ENCODE results near the gene MSH5. TPM values are rescaled to one million over a fixed set of nuclear protein-coding genes. Genes with fewer than 3 reads are reported as not detected.

MSH5 gene
- total RNA-seq, 2 donors from 2014 or later: 6.7 to 12.9 TPM

- Histone ChIP-seq H3K9me3 (no peaks in the 10 kb centered on the region), H3K4me1 (peaks cover 23% of the 10 kb centered on the region), H3K36me3 (replicated peaks in 1 of 2; ENCODE audit: insufficient read depth in 1 of 2, low read depth in 2 of 2) (peaks cover 0 to under 1% of the 10 kb centered on the region in 2 donors), H3K4me3 (peak overlapping the region in 1 of 2 donors; percentile 40), H3K27ac (peak overlapping the region in 3 of 4 donors; percentile 90 to 97 (median 95)), H3K27me3 (no peaks in the 10 kb centered on the region)
- 14 to 24% methylated on average over 4 to 7 of the region's 7 CpGs for WGBS, 2 donors
- TF ChIP-seq, protein P1, sequence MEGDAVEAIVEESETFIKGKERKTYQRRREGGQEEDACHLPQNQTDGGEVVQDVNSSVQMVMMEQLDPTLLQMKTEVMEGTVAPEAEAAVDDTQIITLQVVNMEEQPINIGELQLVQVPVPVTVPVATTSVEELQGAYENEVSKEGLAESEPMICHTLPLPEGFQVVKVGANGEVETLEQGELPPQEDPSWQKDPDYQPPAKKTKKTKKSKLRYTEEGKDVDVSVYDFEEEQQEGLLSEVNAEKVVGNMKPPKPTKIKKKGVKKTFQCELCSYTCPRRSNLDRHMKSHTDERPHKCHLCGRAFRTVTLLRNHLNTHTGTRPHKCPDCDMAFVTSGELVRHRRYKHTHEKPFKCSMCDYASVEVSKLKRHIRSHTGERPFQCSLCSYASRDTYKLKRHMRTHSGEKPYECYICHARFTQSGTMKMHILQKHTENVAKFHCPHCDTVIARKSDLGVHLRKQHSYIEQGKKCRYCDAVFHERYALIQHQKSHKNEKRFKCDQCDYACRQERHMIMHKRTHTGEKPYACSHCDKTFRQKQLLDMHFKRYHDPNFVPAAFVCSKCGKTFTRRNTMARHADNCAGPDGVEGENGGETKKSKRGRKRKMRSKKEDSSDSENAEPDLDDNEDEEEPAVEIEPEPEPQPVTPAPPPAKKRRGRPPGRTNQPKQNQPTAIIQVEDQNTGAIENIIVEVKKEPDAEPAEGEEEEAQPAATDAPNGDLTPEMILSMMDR (IDR thresholded peaks at IDR 0.05): no peak
- no peak for TF ChIP-seq POLR2A (IDR thresholded peaks at IDR 0.05)
- peak in 3 of 4 donors; percentile 39 to 46 (median 44) for DNase-seq
- intact Hi-C loops (cut with DNase I): no loop called here
- ATAC-seq: no peak
Measured at GRCh38 chr6:31701666-31702404, 38.0 kb upstream of the MSH5 start.

DNA sequence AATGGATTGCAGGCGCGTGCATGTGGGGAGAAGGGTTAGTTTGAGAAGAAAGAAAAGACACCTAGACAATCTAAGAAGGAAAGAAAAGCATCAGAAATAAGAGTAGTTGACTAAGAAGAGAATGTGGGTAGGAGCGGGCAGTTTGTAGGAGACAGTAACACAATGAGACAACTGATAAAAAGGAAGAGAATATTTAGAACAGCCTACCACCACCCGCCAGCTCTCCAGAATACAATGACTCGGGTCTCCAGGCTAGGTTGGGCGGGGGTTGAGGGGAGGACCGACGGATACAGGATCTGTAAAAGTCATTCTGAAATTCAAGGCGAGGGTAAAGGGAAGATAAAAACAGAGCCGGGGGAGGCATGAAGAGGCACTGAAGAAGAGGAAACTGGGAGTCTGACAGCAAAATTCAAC, 37.4 kb upstream of the MSH5 start:
- Histone ChIP-seq H3K36me3 (replicated peaks in 1 of 2; ENCODE audit: insufficient read depth in 1 of 2, low read depth in 2 of 2) (no peaks in the 10 kb centered on the region), H3K4me1 (peaks cover 23% of the 10 kb centered on the region), H3K27me3 (no peaks in the 10 kb centered on the region), H3K9me3 (no peaks in the 10 kb centered on the region), H3K27ac (peak overlapping the region in 3 of 4 donors; percentile 90 to 97 (median 95)), H3K4me3 (peak overlapping the region; percentile 40 to 52)
- no peak for DNase-seq
- TF ChIP-seq POLR2A (IDR thresholded peaks at IDR 0.05): no peak
- TF ChIP-seq, protein P1 (IDR thresholded peaks at IDR 0.05): no peak
- intact Hi-C loops (cut with DNase I): no loop called here
- ATAC-seq: no peak
- 0% methylated on average over 10 of the region's 10 CpGs for WGBS, 2 donors

- peak within 1 kb of the TSS; percentile 90 to 97 (median 96) for H3K27ac ChIP-seq
- no peaks in the 10 kb centered on the region for H3K9me3 ChIP-seq
- TF ChIP-seq, protein P1 (IDR thresholded peaks at IDR 0.05): peak in 3 of 7 experiments; percentile 17 to 31 (median 21)
- TF ChIP-seq POLR2A (IDR thresholded peaks at IDR 0.05): peak; percentile 87 to 98 (median 97)
- H3K4me1 ChIP-seq: peaks cover 23% of the 10 kb centered on the region
- peak within 1 kb of the TSS; percentile 40 to 52 for H3K4me3 ChIP-seq
- H3K36me3 ChIP-seq (replicated peaks in 1 of 2; ENCODE audit: insufficient read depth in 1 of 2, low read depth in 2 of 2): no peaks in the 10 kb centered on the region
- intact Hi-C loops (cut with DNase I): no loop called here
- ATAC-seq: peak; percentile 98
- no peaks in the 10 kb centered on the region for H3K27me3 ChIP-seq
- WGBS, 2 donors: 0 to 1% methylated on average over 38 to 54 of the region's 54 CpGs
- DNase-seq: peak; percentile 98 to 100 (median 99)
Measured at GRCh38 chr6:31702819-31703716, 36.7 kb upstream of the MSH5 start, which contains the start of gene ABHD16A. TSS of gene ABHD16A (minus strand) at chr6:31703324. CDS start at chr6:31703281, 43 bp downstream.

DNA sequence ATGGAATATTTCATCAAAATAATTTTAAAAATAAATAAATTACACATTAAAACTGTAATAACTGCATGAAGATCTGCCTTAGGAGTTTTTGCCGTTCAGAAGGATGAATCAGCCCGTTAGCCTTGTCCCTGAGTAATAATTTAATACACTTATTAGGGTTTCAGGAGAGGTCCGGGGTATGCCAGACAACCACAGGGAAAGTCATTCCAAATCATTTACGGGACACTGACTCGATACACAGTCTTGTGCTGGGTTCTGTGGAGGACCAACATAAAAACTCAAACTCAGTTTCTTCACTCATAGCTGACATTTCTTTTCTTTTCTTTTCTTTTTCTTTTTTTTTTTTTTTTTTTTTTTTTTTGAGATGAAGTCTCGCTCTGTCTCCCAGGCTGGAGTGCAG, 33.9 kb upstream of the MSH5 start:
- no peak for TF ChIP-seq POLR2A (IDR thresholded peaks at IDR 0.05)
- TF ChIP-seq, protein P1 (IDR thresholded peaks at IDR 0.05): no peak
- ATAC-seq (no peak), DNase-seq (no peak)
- no peak overlapping the region for H3K4me3 ChIP-seq
- H3K4me1 ChIP-seq: peaks cover 20% of the 10 kb centered on the region
- H3K9me3 ChIP-seq: no peaks in the 10 kb centered on the region
- no peak overlapping the region for H3K27ac ChIP-seq
- H3K36me3 ChIP-seq (replicated peaks in 1 of 2; ENCODE audit: insufficient read depth in 1 of 2, low read depth in 2 of 2): no peaks in the 10 kb centered on the region
- intact Hi-C loops (cut with DNase I): no loop called here
- WGBS, 2 donors: 73 to 81% methylated on average over 6 of the region's 6 CpGs
- H3K27me3 ChIP-seq: no peaks in the 10 kb centered on the region
